GM23338 (cell line): ENCODE results near the gene NRGN.
"Not testable (repeated sequence)": the region's sequence is repeated elsewhere in the genome, so short reads cannot be mapped to it uniquely, and the experiment has no call there.

ENCODE experiments used
- CREB1 ChIP-seq: fragments of 250-450 bp; sonication (Bioruptor Pico); IDR thresholded peaks from 2 replicates; pipeline ENCODE4 v1.5.0; 2020; ENCODE audit warnings: low read depth, mild to moderate bottlenecking, moderate library complexity
- CTCF ChIP-seq, 2 experiments: fragments of 200-600 bp in 1 of 2; sonication (generic) in 1 of 2; conservative IDR thresholded peaks; 2 replicates each; pipeline versions ENCODE4 v1.5.1 to v1.6.1; 2016 to 2017; ENCODE audit warnings: antibody characterized with exemption in 2 of 2, low read depth in 2 of 2, mild to moderate bottlenecking in 2 of 2, moderate library complexity in 1 of 2
- ETS1 ChIP-seq: IDR thresholded peaks from 2 replicates; pipeline ENCODE4 v1.6.1; 2016; ENCODE audit warnings: antibody characterized with exemption
- EZH2 ChIP-seq: fragments of 200-600 bp; sonication (generic); IDR thresholded peaks from one replicate; pipeline ENCODE4 v1.8.0; 2017; ENCODE audit warnings: antibody characterized with exemption, mild to moderate bottlenecking, low read depth; ENCODE audit not compliant: unreplicated experiment
- EZH2phosphoT487 ChIP-seq: fragments of 200-600 bp; sonication (generic); IDR thresholded peaks from one replicate; pipeline ENCODE4 v1.8.1; 2018; ENCODE audit warnings: antibody characterized with exemption; ENCODE audit not compliant: unreplicated experiment
- JUNB ChIP-seq: IDR thresholded peaks from one replicate; pipeline ENCODE4 v1.6.1; 2016; ENCODE audit warnings: antibody characterized with exemption; ENCODE audit not compliant: unreplicated experiment
- NANOG ChIP-seq: IDR thresholded peaks from 2 replicates; pipeline ENCODE4 v1.6.1; 2016; ENCODE audit warnings: antibody characterized with exemption, borderline replicate concordance
- POLR2AphosphoS5 ChIP-seq: IDR thresholded peaks from 2 replicates; pipeline ENCODE4 v1.6.1; 2016; ENCODE audit warnings: antibody characterized with exemption, low read depth
- REST ChIP-seq: IDR thresholded peaks from one replicate; pipeline ENCODE4 v1.6.1; 2018; ENCODE audit warnings: antibody characterized with exemption; ENCODE audit not compliant: unreplicated experiment
- STAT1 ChIP-seq: IDR thresholded peaks from one replicate; pipeline ENCODE4 v1.6.1; 2016; ENCODE audit warnings: antibody characterized with exemption; ENCODE audit not compliant: unreplicated experiment
- ZNF114 ChIP-seq: fragments of 250-450 bp; sonication (Bioruptor Pico); IDR thresholded peaks from 2 replicates; pipeline ENCODE4 v1.5.0; 2020; ENCODE audit warnings: mild to moderate bottlenecking, moderate library complexity
- ZNF331 ChIP-seq: fragments of 250-450 bp; sonication (Bioruptor Pico); IDR thresholded peaks from 2 replicates; pipeline ENCODE4 v1.5.0; 2020; ENCODE audit warnings: low read depth, mild to moderate bottlenecking, moderate library complexity
- ZNF462 ChIP-seq: fragments of 250-450 bp; sonication (Bioruptor Pico); IDR thresholded peaks from 2 replicates; pipeline ENCODE4 v1.5.0; 2020; ENCODE audit warnings: mild to moderate bottlenecking, moderate library complexity

GRCh38 chr11:124770959-124771358 is 31.2 kb downstream of the NRGN start:
- TF ChIP-seq CTCF (conservative IDR thresholded peaks at IDR 0.05; ENCODE audit: low read depth in 2 of 2); EZH2phosphoT487; POLR2AphosphoS5; JUNB; EZH2; CREB1 (CRISPR knock-in tag); ZNF114 (CRISPR knock-in tag); REST; STAT1; ETS1; NANOG; ZNF462 (CRISPR knock-in tag); ZNF331: not testable (repeated sequence)
